A673 (cell line): Measurements from ENCODE around the gene CCDC13. TPM values are rescaled to one million over a fixed set of nuclear protein-coding genes. Genes with fewer than 3 reads are reported as not detected.
A peak's percentile ranks its signal among the peaks of the same experiment; 100 is the strongest.

Experiments used
- BruUV-seq: library from RNA; stranded (reverse); fragments of 400-500 nt; replicated peaks from 2 replicates; lab custom pipeline; 2021; lab: Mats Ljungman, UMichigan
- CTCF ChIA-PET: fragments of 300-600 bp; sonication (Branson Sonifier 250); formaldehyde crosslinking; loops from one replicate; lab custom pipeline; 2022; ENCODE audit warnings: antibody characterized with exemption; lab: Charles Lee
- POLR2A ChIA-PET: fragments of 300-600 bp; sonication (Branson Sonifier 250); formaldehyde crosslinking; loops from one replicate; lab custom pipeline; 2022; ENCODE audit warnings: antibody characterized with exemption; ENCODE audit not compliant: low non-redundant PET; lab: Charles Lee
- DNase-seq: peaks from one replicate; pipeline ENCODE4 v3.0.0-alpha.2; 2015; ENCODE audit warnings: low spot score
- H3K27ac ChIP-seq: fragments of 200-600 bp; sonication (generic); 2 replicates; pipeline ENCODE4 v1.5.1; 2016; ENCODE audit warnings: mixed run types, low read depth, mild to moderate bottlenecking, mixed read lengths, antibody characterized with exemption, low read length; ENCODE audit not compliant: poor library complexity, severe bottlenecking
- H3K27me3 ChIP-seq: fragments of 200-600 bp; sonication (generic); replicated peaks from 2 replicates; pipeline ENCODE4 v1.6.1; 2017; ENCODE audit warnings: mixed run types, low read depth, mild to moderate bottlenecking, mixed read lengths, antibody characterized with exemption, low read length; ENCODE audit not compliant: insufficient read depth, poor library complexity
- H3K36me3 ChIP-seq: fragments of 200-600 bp; sonication (generic); 2 replicates; pipeline ENCODE4 v1.6.1; 2016; ENCODE audit warnings: mixed run types, mild to moderate bottlenecking, mixed read lengths, antibody characterized with exemption, low read length; ENCODE audit not compliant: insufficient read depth, poor library complexity, severe bottlenecking
- H3K4me1 ChIP-seq: fragments of 200-600 bp; sonication (generic); 2 replicates; pipeline ENCODE4 v1.6.1; 2017; ENCODE audit warnings: mixed run types, mild to moderate bottlenecking, mixed read lengths, antibody characterized with exemption, low read length; ENCODE audit not compliant: insufficient read depth, poor library complexity, severe bottlenecking
- H3K4me3 ChIP-seq: fragments of 200-600 bp; sonication (generic); 2 replicates; pipeline ENCODE4 v1.5.1; 2016; ENCODE audit warnings: low read depth, mixed run types, mild to moderate bottlenecking, mixed read lengths, low read length; ENCODE audit not compliant: poor library complexity, severe bottlenecking
- H3K9me3 ChIP-seq: fragments of 200-600 bp; sonication (generic); 2 replicates; pipeline ENCODE4 v1.6.1; 2016; ENCODE audit warnings: mixed run types, low read depth, mild to moderate bottlenecking, mixed read lengths, antibody characterized with exemption, low read length; ENCODE audit not compliant: poor library complexity, severe bottlenecking
- EZH2 ChIP-seq: fragments of 200-600 bp; sonication (generic); IDR thresholded peaks from 2 replicates; pipeline ENCODE4 v1.6.1; 2017; ENCODE audit warnings: borderline replicate concordance, low read depth, mild to moderate bottlenecking, mixed read lengths, antibody characterized with exemption, low read length; ENCODE audit not compliant: poor library complexity, severe bottlenecking
- intact Hi-C: fragments of 100-400 bp; cut with micrococcal nuclease; formaldehyde crosslinking; loops from one replicate; pipeline ENCODE4 v1.10.0; 2022; ENCODE audit not compliant: unreplicated experiment
- total RNA-seq: library from RNA; stranded (reverse); gene quantifications from 2 replicates; pipeline ENCODE4 v1.2.3, GENCODE V29; 2021
- TF ChIP-seq, protein P1 (sequence below): fragments of 300-800, 200-600 bp; sonication (generic); conservative IDR thresholded peaks from 2 replicates; pipeline ENCODE4 v1.5.1; 2017; ENCODE audit warnings: low read depth, mild to moderate bottlenecking, antibody characterized with exemption, low read length, moderate library complexity, mixed read lengths

The CCDC13 gene
- total RNA-seq, 1 experiment from 2014 or later = not detected

DNA sequence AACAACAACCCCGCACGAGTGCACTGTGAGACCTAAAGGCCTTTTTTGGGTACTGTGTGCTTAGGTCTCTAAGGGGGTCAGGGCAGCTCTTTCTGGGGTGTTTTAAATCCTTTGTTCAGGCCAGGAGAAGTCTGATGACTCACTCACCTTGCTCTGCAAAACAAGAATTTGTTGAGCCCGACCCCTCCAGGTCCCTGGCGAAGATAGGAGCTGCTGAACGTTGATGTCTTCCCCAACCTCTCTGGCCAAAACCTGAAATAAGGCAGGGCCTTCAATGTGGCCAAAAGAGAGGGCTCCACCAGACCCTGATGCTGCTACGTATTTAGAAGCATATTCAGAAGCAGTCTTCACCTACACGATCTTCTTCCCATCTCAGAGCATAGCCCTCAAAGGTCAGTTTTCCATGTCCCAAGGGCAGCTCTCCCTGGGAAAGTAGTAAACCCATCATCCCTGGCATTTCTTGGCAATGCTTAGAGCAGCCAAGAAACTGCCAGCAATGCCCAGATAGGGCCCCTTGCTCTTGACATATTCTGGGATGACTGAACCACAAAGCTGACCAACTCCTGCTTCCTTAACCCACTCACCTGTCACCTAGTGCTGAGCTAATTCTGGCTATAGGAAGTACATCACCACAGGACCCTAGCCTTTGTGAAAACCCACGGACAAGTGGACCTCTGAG lies 27.1 kb downstream of the CCDC13 start:
- H3K4me3 ChIP-seq = no peak overlapping the region
- CTCF ChIA-PET = interaction anchor here (0.8 kb wide), 1 partner anchor 209 kb away, joined by 3 read pairs; no protein-coding TSS in a partner anchor
- H3K27me3 ChIP-seq = no peaks in the 10 kb centered on the region
- DNase-seq = no peak
- H3K36me3 ChIP-seq = no peaks in the 10 kb centered on the region
- no peak overlapping the region for H3K27ac ChIP-seq
- TF ChIP-seq, protein P1, sequence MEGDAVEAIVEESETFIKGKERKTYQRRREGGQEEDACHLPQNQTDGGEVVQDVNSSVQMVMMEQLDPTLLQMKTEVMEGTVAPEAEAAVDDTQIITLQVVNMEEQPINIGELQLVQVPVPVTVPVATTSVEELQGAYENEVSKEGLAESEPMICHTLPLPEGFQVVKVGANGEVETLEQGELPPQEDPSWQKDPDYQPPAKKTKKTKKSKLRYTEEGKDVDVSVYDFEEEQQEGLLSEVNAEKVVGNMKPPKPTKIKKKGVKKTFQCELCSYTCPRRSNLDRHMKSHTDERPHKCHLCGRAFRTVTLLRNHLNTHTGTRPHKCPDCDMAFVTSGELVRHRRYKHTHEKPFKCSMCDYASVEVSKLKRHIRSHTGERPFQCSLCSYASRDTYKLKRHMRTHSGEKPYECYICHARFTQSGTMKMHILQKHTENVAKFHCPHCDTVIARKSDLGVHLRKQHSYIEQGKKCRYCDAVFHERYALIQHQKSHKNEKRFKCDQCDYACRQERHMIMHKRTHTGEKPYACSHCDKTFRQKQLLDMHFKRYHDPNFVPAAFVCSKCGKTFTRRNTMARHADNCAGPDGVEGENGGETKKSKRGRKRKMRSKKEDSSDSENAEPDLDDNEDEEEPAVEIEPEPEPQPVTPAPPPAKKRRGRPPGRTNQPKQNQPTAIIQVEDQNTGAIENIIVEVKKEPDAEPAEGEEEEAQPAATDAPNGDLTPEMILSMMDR = no peak
- no peak for TF ChIP-seq EZH2
- no TSS peak for BruUV-seq
- intact Hi-C loops = loop anchor here (10.0 kb wide), 1 partner anchor 171 kb away; no protein-coding TSS in a partner anchor
- POLR2A ChIA-PET = no interaction called here
- H3K9me3 ChIP-seq = no peaks in the 10 kb centered on the region
- H3K4me1 ChIP-seq = peaks cover 6% of the 10 kb centered on the region

DNA sequence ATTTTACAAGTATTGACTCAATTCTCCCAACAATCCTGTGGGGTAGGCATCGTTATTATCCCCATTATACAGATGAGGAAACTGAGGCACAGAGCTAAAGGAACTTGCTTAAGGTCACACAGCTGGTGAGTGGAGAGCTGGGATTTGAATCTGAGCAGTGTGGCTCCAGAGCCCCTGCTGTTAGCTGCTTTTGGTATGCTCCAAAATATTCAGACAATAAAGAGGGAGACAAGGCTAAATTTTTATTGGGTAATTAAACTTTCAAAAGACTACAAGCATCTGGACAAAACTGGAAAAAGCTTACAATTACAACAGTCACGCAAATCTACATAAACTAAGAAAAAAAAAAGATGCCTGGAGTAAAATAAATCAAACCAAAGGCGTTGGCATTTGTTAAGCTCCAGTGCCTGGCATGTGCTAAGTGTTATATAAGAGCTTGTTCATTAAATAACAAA lies 27.7 kb downstream of the CCDC13 start:
- peak; percentile 47 for DNase-seq
- CTCF ChIA-PET = interaction anchor here (0.8 kb wide), 1 partner anchor 208 kb away, joined by 3 read pairs; no protein-coding TSS in a partner anchor
- Histone ChIP-seq H3K27ac (no peak overlapping the region), H3K36me3 (no peaks in the 10 kb centered on the region), H3K4me3 (no peak overlapping the region), H3K27me3 (no peaks in the 10 kb centered on the region), H3K9me3 (no peaks in the 10 kb centered on the region), H3K4me1 (peaks cover 6% of the 10 kb centered on the region)
- no peak for TF ChIP-seq EZH2
- TF ChIP-seq, protein P1 = no peak
- POLR2A ChIA-PET = no interaction called here
- intact Hi-C loops = loop anchor here (10.0 kb wide), 1 partner anchor 171 kb away; no protein-coding TSS in a partner anchor
- no TSS peak for BruUV-seq

DNA sequence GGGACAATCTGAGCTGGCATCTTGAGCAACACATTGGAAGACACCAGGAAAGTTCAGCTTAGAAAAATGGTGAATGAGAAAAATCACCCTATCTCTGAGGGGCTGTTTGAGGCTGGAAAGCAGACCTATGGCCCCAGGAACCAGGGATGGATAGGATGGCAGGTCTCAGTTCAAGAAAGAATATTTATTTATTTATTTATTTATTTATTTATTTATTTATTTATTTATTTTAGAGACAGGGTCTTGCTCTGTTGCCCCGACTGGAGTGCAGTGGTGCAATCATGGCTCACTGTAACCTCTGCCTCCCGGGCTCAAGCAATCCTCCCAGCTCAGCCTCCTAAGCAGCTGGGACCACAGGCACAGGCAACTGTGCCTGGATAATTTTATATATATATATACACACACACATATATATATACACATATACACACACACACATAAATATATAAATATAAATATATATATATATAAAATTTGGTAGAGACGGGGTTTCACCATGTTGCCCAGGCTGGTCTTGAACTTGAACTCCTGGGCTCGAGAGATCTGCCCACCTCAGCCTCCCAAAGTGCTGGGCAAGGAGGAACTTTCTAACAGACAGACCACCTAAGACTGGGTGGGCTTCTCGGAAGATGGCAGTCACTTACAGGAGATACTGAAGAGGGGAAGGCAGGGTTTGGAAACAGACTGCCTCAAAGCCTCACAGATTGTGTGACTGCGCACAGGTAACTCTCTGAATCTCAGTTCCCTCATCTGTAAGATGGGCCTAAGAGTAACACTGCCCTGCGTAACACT lies 29.7 kb downstream of the CCDC13 start:
- POLR2A ChIA-PET = no interaction called here
- Histone ChIP-seq H3K27me3 (no peaks in the 10 kb centered on the region), H3K4me1 (peaks cover 6% of the 10 kb centered on the region), H3K36me3 (no peaks in the 10 kb centered on the region), H3K27ac (no peak overlapping the region), H3K4me3 (no peak overlapping the region), H3K9me3 (no peaks in the 10 kb centered on the region)
- intact Hi-C loops = loop anchor here (10.0 kb wide), 1 partner anchor 169 kb away; no protein-coding TSS in a partner anchor
- no TSS peak for BruUV-seq
- DNase-seq = no peak
- TF ChIP-seq EZH2 = no peak
- TF ChIP-seq, protein P1 = no peak
- CTCF ChIA-PET = no interaction called here
